ENCODE results near the gene ABCA8. TPM values are rescaled to one million over a fixed set of nuclear protein-coding genes. Genes with fewer than 3 reads are reported as not detected.

ABCA8 gene
- total RNA-seq, 1 donor from 2014 or later = 0.31 TPM

GRCh38 chr17:68860941-68861340, 94.3 kb downstream of the ABCA8 start:
- H3K27ac Mint-ChIP-seq = no peak overlapping the region
- TF ChIP-seq CTCF (IDR thresholded peaks at IDR 0.05; ENCODE audit: unreplicated experiment) = no peak
- H3K4me3 Mint-ChIP-seq (ENCODE audit: low read depth) = no peak overlapping the region
- peaks cover 10% of the 10 kb centered on the region for H3K4me1 Mint-ChIP-seq (ENCODE audit: low read depth)
- DNase-seq (ENCODE audit: low spot score, unreplicated experiment) = no peak
- peaks cover 10% of the 10 kb centered on the region for H3K9me3 Mint-ChIP-seq (ENCODE audit: low read depth)
- no peaks in the 10 kb centered on the region for H3K27me3 Mint-ChIP-seq
- H3K36me3 Mint-ChIP-seq (ENCODE audit: insufficient read depth) = no peaks in the 10 kb centered on the region

GRCh38 chr17:68854452-68854851, 100.7 kb downstream of the ABCA8 start:
- Mint-ChIP-seq H3K9me3 (ENCODE audit: low read depth) (peaks cover 17% of the 10 kb centered on the region), H3K27me3 (no peaks in the 10 kb centered on the region), H3K36me3 (ENCODE audit: insufficient read depth) (no peaks in the 10 kb centered on the region), H3K27ac (no peak overlapping the region), H3K4me1 (ENCODE audit: low read depth) (no peaks in the 10 kb centered on the region), H3K4me3 (ENCODE audit: low read depth) (no peak overlapping the region)
- TF ChIP-seq CTCF (IDR thresholded peaks at IDR 0.05; ENCODE audit: unreplicated experiment) = no peak
- no peak for DNase-seq (ENCODE audit: low spot score, unreplicated experiment)

GRCh38 chr17:68853439-68853838, 101.8 kb downstream of the ABCA8 start:
- Mint-ChIP-seq H3K36me3 (ENCODE audit: insufficient read depth) (no peaks in the 10 kb centered on the region), H3K27ac (no peak overlapping the region), H3K4me3 (ENCODE audit: low read depth) (no peak overlapping the region), H3K4me1 (ENCODE audit: low read depth) (no peaks in the 10 kb centered on the region), H3K27me3 (no peaks in the 10 kb centered on the region), H3K9me3 (ENCODE audit: low read depth) (peaks cover 13% of the 10 kb centered on the region)
- DNase-seq (ENCODE audit: low spot score, unreplicated experiment) = no peak
- no peak for TF ChIP-seq CTCF (IDR thresholded peaks at IDR 0.05; ENCODE audit: unreplicated experiment)

GRCh38 chr17:68853036-68853435, 102.2 kb downstream of the ABCA8 start:
- DNase-seq (ENCODE audit: low spot score, unreplicated experiment) = no peak
- Mint-ChIP-seq H3K9me3 (ENCODE audit: low read depth) (peaks cover 11% of the 10 kb centered on the region), H3K36me3 (ENCODE audit: insufficient read depth) (no peaks in the 10 kb centered on the region), H3K27me3 (no peaks in the 10 kb centered on the region), H3K4me1 (ENCODE audit: low read depth) (no peaks in the 10 kb centered on the region), H3K4me3 (ENCODE audit: low read depth) (no peak overlapping the region), H3K27ac (no peak overlapping the region)
- no peak for TF ChIP-seq CTCF (IDR thresholded peaks at IDR 0.05; ENCODE audit: unreplicated experiment)

- no peak for DNase-seq (ENCODE audit: low spot score, unreplicated experiment)
- Mint-ChIP-seq H3K4me3 (ENCODE audit: low read depth) (no peak overlapping the region), H3K27me3 (no peaks in the 10 kb centered on the region), H3K9me3 (ENCODE audit: low read depth) (peaks cover 7% of the 10 kb centered on the region), H3K36me3 (ENCODE audit: insufficient read depth) (no peaks in the 10 kb centered on the region), H3K27ac (no peak overlapping the region), H3K4me1 (ENCODE audit: low read depth) (no peaks in the 10 kb centered on the region)
- TF ChIP-seq CTCF (IDR thresholded peaks at IDR 0.05; ENCODE audit: unreplicated experiment) = no peak
Observed at GRCh38 chr17:68851890-68852289, 103.3 kb downstream of the ABCA8 start.

Measured in progenitor cell of endocrine pancreas (in vitro differentiated cells).